Esophagus squamous epithelium (tissue), 4 donors: ENCODE data around the gene MRAP.

Experiments used
- CTCF ChIP-seq, 6 experiments: fragments of 450-650 bp in 4 of 6; fragments of 200-600 bp in 2 of 6; sonication (generic) in 2 of 6; IDR thresholded peaks; one replicate each; pipeline ENCODE4 v1.5.1; 2016 to 2019; ENCODE audit warnings: antibody characterized with exemption in 6 of 6, mild to moderate bottlenecking in 4 of 6, moderate library complexity in 4 of 6
- POLR2A ChIP-seq, 4 donors: fragments of 450-650 bp; IDR thresholded peaks; one replicate each; pipeline ENCODE4 v1.6.1; 2017; ENCODE audit warnings: antibody characterized with exemption in 4 of 4, mild to moderate bottlenecking in 4 of 4, moderate library complexity in 3 of 4

- TF ChIP-seq CTCF (IDR thresholded peaks at IDR 0.05) (no peak), POLR2A (IDR thresholded peaks at IDR 0.05) (no peak)
These were observed 15.7 kb upstream of the MRAP start for GRCh38 chr21:32282992-32283391.
